GM18861 (cell line): Measurements from ENCODE around the gene PYM1.

Experiments used
- ATAC-seq: cut with Tn5 transposase; IDR thresholded peaks from one replicate; pipeline ENCODE4 v1.9.1; 2021; ENCODE audit not compliant: unreplicated experiment

Gene PYM1

DNA sequence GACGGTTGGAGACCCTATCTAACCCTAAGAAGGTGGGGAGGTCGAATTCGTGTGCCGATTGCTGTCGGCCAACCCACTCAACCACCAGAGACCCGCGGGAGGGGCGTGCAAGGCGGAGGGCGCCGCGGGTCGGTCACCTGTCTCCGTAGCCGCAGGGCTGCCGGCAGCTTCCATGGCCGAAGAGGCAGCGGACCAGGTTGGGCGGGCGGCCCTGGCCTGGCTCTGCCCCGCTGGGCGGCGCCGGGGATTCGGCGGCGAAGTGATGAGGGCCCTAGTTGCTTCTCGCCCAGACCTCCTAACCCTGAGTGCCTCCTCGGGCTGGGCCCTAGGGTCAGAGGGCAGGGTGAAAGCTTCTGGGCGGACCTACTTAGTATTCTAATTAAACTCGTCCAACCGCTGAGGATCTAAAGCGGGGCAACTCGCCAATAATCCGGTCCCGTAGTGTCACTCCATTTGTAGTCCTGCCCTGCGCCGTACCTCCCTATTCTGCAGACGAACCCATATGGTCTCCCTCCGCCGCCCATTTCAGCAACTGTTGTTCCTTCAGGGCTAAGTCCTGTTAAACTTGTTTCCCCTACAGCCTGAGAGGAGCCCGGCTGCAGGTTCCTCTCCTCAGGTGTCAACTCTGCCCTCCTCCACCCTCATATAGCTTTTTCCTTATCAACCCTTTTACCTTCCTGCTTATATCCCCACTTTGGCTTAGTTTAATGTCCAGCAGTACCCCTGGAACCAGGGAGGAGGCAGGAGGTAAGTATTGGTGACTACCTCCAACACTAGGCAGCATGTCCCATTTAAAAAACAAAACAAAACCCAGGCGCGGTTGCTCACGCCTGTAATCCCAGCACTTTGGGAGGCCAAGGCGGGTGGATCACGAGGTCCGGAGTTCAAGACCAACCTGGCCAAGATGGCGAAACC is at the start of gene PYM1:
Gene PYM1 (minus strand): TSS at position 307 of the 915 bp plus-strand sequence. CDS start 133 bp downstream, at position 174.
- peak; percentile 33 for ATAC-seq

- no peak for ATAC-seq
Measured at GRCh38 chr12:55974308-55974730, 46.6 kb upstream of the PYM1 start.

DNA sequence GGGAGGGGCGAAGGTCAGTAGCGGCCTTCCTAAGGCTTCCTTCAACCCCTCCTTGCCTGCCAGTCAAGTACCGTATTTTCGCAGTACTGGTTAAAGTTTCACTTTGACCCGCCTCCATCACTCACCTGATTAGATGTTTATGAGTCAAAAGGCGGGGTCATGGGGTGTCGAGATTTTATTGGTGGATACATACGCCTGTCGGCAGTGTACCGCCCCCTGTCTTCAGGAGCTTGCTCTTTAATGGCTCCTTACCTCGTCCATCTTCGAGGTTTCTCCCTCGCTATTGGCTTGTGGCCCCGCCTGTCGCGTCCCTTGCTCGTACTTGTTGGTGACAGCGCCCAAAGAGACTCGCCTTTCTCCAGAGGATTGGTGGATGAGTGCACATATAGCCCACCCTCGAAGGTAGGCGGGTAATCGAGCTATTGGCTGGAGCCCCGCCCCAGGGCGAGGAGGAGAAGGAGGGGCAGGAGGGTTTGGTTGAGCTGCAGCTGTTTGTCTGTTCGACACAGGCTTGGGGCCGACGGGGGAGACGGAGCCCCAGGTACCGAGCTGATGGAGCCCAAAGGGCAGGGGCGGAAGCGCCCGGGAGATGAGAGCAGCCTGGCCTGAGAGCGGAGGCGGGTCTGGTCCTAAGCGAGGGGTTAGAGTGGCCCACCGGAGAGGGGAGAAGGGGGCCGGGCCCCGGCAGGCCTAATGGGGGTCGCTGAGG is 46.1 kb upstream of the PYM1 start, which contains the start of gene RAB5B:
Gene RAB5B (plus strand): TSS at position 480 of the 709 bp plus-strand sequence. CDS start 12,883 bp downstream, outside the sequence.
- ATAC-seq, result peak; percentile 91

DNA sequence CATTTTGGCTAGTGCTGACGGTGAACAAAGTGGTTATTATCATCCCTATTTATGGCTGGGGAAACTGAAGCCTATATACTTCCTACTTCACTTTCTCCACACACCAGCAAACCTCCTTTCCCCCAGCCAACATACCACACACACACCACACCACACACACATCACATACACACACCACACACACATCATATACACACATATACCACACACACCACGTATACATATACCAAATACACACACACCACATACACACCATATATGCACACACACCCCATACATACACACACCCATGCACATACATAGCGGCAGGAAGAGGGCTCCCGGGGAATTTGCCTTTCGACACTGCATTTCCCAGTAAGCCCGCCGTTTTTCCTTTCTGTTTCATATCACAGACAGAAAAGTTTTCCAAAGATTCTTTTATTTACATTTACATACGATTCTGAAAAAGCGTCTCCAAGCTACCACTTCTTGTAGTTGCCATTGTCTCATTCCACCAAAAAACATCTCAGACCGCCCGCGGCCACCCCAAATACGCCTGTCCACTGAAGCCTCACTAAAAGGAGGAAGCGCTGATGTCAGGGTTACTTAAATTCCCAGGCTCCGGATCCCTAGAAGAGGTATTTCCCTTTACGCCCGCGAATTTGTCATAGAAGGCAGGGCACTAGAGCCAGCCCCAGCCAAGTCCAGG is 45.4 kb upstream of the PYM1 start:
- no peak for ATAC-seq

DNA sequence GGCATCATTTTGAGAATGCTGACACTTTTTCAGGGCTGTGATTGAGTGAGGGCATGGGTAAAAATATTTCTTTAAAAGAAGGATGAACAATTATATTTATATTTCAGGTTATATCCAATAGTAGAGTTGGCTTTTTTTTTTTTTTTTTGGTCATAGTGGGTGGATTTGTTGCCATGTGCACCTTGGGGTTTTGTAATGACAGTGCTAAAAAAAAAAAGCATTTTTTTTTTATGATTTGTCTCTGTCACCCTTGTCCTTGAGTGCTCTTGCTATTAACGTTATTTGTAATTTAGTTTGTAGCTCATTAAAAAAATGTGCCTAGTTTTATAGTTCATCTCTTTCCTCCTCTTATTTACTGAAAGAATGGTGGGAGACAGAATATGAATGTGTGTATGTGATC is 44.8 kb upstream of the PYM1 start:
- ATAC-seq, result no peak

DNA sequence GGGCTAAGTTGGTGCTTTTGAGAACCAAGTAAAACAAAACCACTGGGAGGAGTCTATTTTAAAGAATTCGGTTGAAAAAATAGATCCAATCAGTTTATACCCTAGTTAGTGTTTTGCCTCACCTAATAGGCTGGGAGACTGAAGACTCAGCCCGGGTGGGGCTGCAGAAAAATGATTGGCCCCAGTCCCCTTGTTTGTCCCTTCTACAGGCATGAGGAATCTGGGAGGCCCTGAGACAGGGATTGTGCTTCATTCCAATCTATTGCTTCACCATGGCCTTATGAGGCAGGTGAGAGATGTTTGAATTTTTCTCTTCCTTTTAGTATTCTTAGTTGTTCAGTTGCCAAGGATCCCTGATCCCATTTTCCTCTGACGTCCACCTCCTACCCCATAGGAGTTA is 44.3 kb upstream of the PYM1 start:
- ATAC-seq, result no peak

- ATAC-seq, result no peak
Measured at GRCh38 chr12:55970775-55971174, 43.1 kb upstream of the PYM1 start.

GRCh38 chr12:55969356-55969755 is 41.7 kb upstream of the PYM1 start:
- ATAC-seq, result no peak

DNA sequence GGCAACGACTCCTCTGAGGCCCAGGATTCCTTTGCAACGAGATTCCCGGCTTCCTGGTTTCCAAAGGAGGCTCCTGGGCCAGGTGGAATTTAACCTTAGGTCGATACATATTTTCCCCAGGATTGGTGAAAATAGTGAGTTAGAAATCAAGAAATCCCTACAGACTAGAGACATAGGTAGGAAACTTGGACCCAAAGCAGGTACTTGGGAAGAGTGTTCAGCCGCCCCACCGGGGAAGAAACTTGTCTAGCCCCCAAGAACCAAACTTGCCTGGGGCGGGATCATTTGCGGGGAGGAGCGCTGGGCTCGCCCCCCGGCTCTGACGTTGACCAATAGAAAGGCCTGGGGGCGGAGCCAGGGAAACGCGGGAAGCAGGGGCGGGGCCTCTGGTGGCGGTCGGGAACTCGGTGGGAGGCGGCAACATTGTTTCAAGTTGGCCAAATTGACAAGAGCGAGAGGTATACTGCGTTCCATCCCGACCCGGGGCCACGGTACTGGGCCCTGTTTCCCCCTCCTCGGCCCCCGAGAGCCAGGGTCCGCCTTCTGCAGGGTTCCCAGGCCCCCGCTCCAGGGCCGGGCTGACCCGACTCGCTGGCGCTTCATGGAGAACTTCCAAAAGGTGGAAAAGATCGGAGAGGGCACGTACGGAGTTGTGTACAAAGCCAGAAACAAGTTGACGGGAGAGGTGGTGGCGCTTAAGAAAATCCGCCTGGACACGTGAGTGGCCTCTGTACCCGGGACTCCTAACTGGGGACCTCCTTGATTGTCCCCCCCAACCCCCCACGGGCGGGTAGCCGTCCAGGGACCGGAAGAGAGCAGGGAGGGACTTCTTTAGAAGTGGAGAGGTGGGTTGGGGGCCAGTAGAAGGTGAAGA is 39.0 kb upstream of the PYM1 start, which contains the start of gene CDK2:
Gene CDK2 (plus strand): TSS at position 423 of the 874 bp plus-strand sequence. CDS start 179 bp downstream, at position 602.
- ATAC-seq, result peak; percentile 68

DNA sequence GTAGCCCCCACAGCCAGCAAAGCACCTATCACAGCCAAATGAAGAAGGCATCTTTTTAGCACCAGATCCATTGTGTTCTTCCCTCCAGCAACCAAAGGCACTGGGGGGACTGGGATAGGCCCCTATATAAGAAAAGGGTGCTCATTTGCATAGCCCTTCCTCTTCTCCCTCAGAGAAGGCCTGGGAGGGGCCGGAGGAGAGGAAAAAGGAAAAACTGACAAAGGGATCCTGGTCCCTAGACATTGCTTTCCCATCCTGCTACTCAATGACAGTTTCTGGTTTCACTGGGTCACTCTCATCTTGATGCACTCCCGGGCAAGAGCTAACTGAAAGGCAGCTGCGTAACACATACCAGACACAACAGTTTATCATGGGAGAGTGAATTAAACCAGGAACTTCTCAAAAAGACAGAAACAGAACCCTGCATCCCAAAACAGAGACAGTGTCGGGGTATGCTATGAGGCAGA is 38.3 kb upstream of the PYM1 start, which contains the start of gene PMEL:
Gene PMEL (minus strand): TSS at position 102 of the 467 bp plus-strand sequence. CDS start 31 bp downstream, at position 71.
- ATAC-seq, result peak; percentile 5

DNA sequence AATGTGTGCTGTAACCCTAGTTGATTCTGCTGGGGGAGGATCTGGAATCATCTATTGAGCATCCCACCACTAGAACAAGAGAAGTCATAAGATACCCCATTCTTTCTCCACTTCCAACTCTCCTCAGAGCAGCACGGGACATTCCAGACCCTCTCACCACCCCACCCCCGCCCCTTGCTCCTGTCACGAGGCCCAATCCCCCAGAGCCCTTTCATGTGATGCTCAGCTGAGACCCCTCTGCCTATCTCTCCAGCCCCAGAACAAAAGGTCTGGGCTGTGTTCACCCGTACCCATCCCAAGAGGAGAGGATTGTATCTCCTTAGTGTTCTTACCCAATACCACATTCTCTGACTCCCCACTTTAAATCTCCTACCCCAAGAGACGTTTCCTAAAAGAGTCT is 37.5 kb upstream of the PYM1 start:
- no peak for ATAC-seq

DNA sequence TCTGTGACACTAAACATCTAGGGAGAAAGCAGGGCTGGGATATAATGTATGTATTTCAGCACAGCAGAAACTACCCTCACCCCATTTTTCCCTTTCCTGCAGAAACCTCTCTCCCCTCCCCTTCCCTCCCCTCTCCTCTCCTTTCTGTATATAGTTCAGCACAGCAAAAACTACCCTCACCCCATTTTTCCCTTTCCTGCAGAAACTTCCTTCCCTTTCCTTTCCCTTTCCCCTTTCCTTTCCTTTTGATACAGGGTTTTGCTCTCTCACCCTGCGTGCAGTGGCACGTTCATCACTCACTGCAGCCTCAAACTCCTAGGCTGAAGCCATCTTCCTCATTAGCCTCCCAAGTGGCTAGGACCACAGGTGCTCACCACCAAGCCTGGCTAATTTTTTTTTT is 36.1 kb upstream of the PYM1 start:
- ATAC-seq, result no peak

DNA sequence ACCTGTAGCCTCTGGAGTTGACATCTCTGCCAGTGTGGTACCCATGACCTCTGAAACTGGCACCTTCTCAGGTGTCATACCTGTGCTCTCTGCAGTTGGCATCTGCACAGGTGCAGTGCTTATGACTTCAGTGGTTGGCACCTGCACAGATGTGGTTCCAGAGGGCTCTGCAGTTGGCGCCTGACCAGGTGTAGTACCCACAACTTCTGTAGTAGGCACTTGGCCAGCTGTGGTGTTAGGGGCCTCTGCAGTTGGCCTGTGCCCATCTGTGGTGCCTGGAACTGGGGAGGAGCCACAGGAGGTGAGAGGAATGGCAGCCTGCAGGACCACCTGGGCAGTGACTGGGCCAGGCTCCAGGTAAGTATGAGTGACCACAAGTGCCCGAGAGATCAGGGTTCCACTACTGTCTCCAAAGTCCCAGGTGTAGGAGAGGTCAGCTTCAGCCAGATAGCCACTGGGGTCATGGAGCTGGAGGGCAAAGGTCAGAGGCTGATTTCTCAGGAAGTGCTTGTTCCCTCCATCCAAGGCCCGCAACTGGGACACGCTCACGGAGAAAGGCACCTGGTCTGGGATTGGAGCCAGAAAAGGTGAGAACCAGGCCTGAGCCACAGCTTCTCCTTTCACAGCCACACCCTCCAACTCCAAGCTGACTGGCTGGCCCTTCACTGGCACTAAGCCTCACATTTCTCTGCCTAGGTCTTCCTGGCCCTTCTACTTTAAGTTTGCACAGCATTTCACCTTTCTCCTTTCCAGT is 29.6 kb upstream of the PYM1 start:
- ATAC-seq, result no peak

DNA sequence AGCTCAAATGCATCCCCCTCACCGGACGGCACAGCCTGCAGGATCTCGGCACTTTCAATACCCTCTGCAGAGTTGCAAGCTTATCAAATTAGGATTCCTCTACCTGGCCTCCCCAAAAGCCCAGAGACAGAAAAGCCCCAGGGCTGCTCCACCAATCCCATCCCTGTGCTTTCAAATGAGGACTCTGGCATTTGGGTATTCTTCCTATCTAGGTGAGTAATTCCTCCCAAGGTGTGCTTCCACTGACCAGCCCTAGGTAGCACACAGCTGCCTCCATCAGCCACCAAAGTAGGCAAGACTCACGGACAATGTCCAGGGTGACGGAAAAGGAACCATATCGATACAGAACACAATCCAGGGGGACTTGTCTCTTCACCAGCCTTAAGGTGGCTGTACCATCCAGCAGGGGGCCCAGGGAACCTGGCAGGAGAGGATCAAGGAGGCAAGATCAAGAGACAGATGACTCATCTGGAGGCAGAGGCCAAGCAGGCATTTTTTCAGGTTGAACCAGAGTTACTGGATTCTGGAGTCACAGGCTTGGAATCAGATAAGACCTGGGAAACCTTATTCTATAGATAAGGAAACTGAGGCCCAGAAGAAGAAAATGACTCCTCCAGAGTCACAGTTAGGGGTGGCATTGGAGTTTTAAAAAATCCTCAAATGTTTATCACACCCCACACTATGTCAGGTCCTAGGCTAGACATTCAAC is 28.3 kb upstream of the PYM1 start:
- no peak for ATAC-seq

- ATAC-seq, result no peak
Measured at GRCh38 chr12:55955344-55955743, 27.6 kb upstream of the PYM1 start.

GRCh38 chr12:55946553-55946952 is 18.9 kb upstream of the PYM1 start:
- no peak for ATAC-seq

DNA sequence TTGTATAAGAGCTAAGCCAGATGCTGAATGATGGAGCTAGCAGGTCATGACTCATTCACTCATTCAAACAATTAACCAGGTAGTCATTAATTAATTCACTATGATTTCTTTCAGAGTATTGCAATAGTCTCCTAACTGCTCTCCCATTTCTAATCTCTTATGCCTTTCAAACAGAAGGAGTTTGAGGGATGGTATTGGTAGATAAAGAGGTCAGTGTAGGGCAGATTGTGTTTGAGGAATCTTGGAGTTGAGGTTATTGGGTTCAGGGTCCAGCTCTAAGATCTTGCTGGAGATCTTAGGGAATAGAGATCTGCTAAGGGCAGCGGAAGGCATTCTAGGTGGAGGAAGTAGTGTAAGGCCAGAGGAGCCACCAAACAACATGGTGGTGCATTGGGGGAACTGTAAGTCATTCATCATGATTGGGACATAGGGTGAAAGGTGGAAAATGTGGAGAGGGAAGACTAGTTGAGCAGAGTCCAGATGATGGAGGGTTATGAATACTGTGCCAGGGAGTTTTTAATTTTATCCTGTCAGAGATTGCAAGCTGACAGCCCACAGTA is 15.0 kb upstream of the PYM1 start:
- no peak for ATAC-seq

DNA sequence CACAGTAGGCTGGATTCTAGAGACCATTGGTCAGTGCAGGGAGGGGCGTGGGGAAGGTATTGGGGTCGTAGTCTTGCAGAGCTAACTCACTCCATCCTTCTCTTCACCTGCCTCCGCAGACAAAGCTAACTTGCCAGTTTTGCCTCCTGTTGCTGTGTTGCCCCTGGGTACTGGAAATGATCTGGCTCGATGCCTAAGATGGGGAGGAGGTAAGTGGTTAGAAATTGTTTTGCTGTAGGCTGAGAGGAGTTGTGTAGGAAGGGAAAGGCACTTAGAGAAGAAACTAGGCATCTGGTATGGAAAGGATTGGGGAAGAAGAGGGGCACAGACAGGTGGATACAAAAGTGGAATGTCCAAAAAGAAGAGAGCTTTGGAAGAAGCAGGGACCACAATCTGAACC is 14.4 kb upstream of the PYM1 start:
- no peak for ATAC-seq
